Body of pancreas (tissue), 4 donors: ENCODE results near the gene NET1. TPM values are rescaled to one million over a fixed set of nuclear protein-coding genes. Genes with fewer than 3 reads are reported as not detected.

Experiments
- ATAC-seq: fragments of 150-250 bp; one replicate; pipeline ENCODE4 v1.9.1; 2016
- DNase-seq, 4 donors: peaks; one replicate each; pipeline ENCODE4 v3.0.0-alpha.2; 2019
- H3K27ac ChIP-seq, 4 donors: fragments of 200-600 bp; sonication (generic); 1 replicate in 3 of 4; 2 replicates in 1 of 4; pipeline versions ENCODE4 v1.5.1 to v1.6.1; 2016 to 2019; ENCODE audit warnings: mild to moderate bottlenecking in 1 of 4, mixed read lengths in 1 of 4, moderate library complexity in 1 of 4
- H3K27me3 ChIP-seq, 2 donors: fragments of 200-600 bp; sonication (generic); one replicate each; pipeline ENCODE4 v1.6.0; 2016; ENCODE audit warnings: mild to moderate bottlenecking in 1 of 2
- H3K36me3 ChIP-seq, 2 donors: fragments of 200-600 bp; sonication (generic); replicated peaks in 1 of 2; 2 replicates each; pipeline ENCODE4 v1.5.1; 2016; ENCODE audit warnings: low read depth in 2 of 2; ENCODE audit not compliant: insufficient read depth in 1 of 2
- H3K4me1 ChIP-seq: fragments of 200-600 bp; sonication (generic); one replicate; pipeline ENCODE4 v1.6.0; 2016
- H3K4me3 ChIP-seq, 2 donors: fragments of 200-600 bp; sonication (generic); 1 replicate in 1 of 2; 2 replicates in 1 of 2; pipeline ENCODE4 v1.5.1; 2016 to 2019
- H3K9me3 ChIP-seq, 3 donors: fragments of 200-600 bp; sonication (generic); 1 replicate in 2 of 3; 2 replicates in 1 of 3; pipeline ENCODE4 v1.5.1; 2016
- CTCF ChIP-seq, 7 experiments: fragments of 450-650 bp in 4 of 7; fragments of 200-600 bp in 3 of 7; sonication (generic) in 3 of 7; IDR thresholded peaks; one replicate each; pipeline ENCODE4 v1.5.1; 2016 to 2019; ENCODE audit warnings: antibody characterized with exemption in 7 of 7
- POLR2A ChIP-seq, 3 donors: fragments of 450-650 bp; IDR thresholded peaks; one replicate each; pipeline ENCODE4 v1.6.1; 2016; ENCODE audit warnings: antibody characterized with exemption in 3 of 3, mild to moderate bottlenecking in 2 of 3
- whole genome bisulfite sequencing, 2 donors: methylation state at CpG; one replicate each; pipeline ENCODE4 v1.1.5; 2017; 5-methylcytosine and 5-hydroxymethylcytosine counted together
- intact Hi-C: fragments of 100-400 bp; cut with DNase I; formaldehyde crosslinking; loops from one replicate; pipeline ENCODE4 v1.15.1; 2023
- total RNA-seq, 2 donors: library from RNA; depleted of rRNA; stranded (reverse); fragments of >200 nt; gene quantifications; one replicate each; pipeline ENCODE4 v1.1.0, GENCODE V29; 2016

Gene NET1
- total RNA-seq, 2 donors from 2014 or later: 37.9 to 70.3 TPM

- WGBS, 2 donors: 71 to 75% methylated on average over 5 of the region's 5 CpGs
- H3K27ac ChIP-seq: peak overlapping the region in 1 of 4 donors; percentile 88
- no peaks in the 10 kb centered on the region for H3K27me3 ChIP-seq
- TF ChIP-seq POLR2A (IDR thresholded peaks at IDR 0.05) (no peak), CTCF (IDR thresholded peaks at IDR 0.05) (no peak)
- intact Hi-C loops: no loop called here
- DNase-seq (no peak), ATAC-seq (no peak)
- H3K4me3 ChIP-seq: no peak overlapping the region
- no peaks in the 10 kb centered on the region for H3K36me3 ChIP-seq
- no peaks in the 10 kb centered on the region for H3K9me3 ChIP-seq
- peaks cover 24% of the 10 kb centered on the region for H3K4me1 ChIP-seq
These were observed 32.6 kb downstream of the NET1 start for GRCh38 chr10:5445006-5445405.

- DNase-seq (peak; percentile 96 to 98 (median 97)), ATAC-seq (peak; percentile 93)
- peaks cover 27% of the 10 kb centered on the region for H3K4me1 ChIP-seq
- 0 to 3% methylated on average over 15 to 23 of the region's 23 CpGs for WGBS, 2 donors
- intact Hi-C loops: no loop called here
- no peaks in the 10 kb centered on the region for H3K36me3 ChIP-seq
- no peaks in the 10 kb centered on the region for H3K9me3 ChIP-seq
- peak overlapping the region in 1 of 2 donors; percentile 21 for H3K4me3 ChIP-seq
- H3K27me3 ChIP-seq: no peaks in the 10 kb centered on the region
- TF ChIP-seq POLR2A (IDR thresholded peaks at IDR 0.05) (peak; percentile 97 to 98 (median 98)), CTCF (IDR thresholded peaks at IDR 0.05) (peak in 1 of 7 experiments; percentile 15)
- H3K27ac ChIP-seq: peak overlapping the region; percentile 71 to 88 (median 80)
These were observed 34.1 kb downstream of the NET1 start for GRCh38 chr10:5446390-5446926.

- Histone ChIP-seq H3K36me3 (no peaks in the 10 kb centered on the region), H3K4me3 (peak overlapping the region in 1 of 2 donors; percentile 21), H3K27ac (peak overlapping the region; percentile 71 to 88 (median 80)), H3K4me1 (peaks cover 31% of the 10 kb centered on the region), H3K27me3 (no peaks in the 10 kb centered on the region), H3K9me3 (no peaks in the 10 kb centered on the region)
- TF ChIP-seq CTCF (IDR thresholded peaks at IDR 0.05) (no peak), POLR2A (IDR thresholded peaks at IDR 0.05) (no peak)
- DNase-seq: no peak
- WGBS, 2 donors: 2 to 8% methylated on average over 3 of the region's 3 CpGs
- ATAC-seq: peak; percentile 17
- intact Hi-C loops: no loop called here
These were observed 34.7 kb downstream of the NET1 start for GRCh38 chr10:5447056-5447455.

DNA sequence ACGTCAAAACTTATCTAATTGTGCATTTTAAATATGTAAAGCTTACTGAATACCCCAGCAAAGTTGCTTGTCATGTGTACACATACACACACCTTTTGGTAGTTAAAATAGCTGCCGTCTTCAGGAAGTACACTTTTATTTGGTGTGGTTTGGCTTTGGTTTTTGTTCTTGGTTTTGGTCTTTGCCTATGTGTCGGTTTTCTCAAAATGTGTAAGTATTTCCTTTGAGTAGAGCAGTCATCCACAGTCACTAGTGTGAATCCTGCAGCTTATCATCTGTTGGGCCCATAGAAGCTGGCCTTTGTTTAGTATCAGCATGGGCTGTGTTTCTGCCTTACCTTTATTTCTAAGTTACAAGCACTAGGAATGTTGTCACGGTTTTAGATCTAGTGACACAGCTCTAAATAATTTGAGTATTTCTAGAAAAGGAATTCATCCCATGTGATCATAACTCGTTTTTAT is 35.3 kb downstream of the NET1 start:
- intact Hi-C loops: no loop called here
- H3K4me1 ChIP-seq: peaks cover 26% of the 10 kb centered on the region

More for the DNA sequence above, 35.3 kb downstream of the NET1 start:
- H3K27ac ChIP-seq: peak overlapping the region; percentile 71 to 88 (median 80)
- H3K4me3 ChIP-seq: peak overlapping the region in 1 of 2 donors; percentile 21
- H3K36me3 ChIP-seq: no peaks in the 10 kb centered on the region
- 5% methylated on average over 5 of the region's 5 CpGs for WGBS, 2 donors
- TF ChIP-seq POLR2A (IDR thresholded peaks at IDR 0.05) (peak in 2 of 3 donors; percentile 38 to 40), CTCF (IDR thresholded peaks at IDR 0.05) (peak in 1 of 7 experiments; percentile 2)
- DNase-seq (no peak), ATAC-seq (peak; percentile 34)
- no peaks in the 10 kb centered on the region for H3K27me3 ChIP-seq
- H3K9me3 ChIP-seq: no peaks in the 10 kb centered on the region
